GM18517 (cell line): Measurements from ENCODE around the gene CLDN5.

Experiments
- ATAC-seq: cut with Tn5 transposase; IDR thresholded peaks from one replicate; pipeline ENCODE4 v1.9.1; 2021; ENCODE audit warnings: mild to moderate bottlenecking, moderate library complexity; ENCODE audit not compliant: unreplicated experiment

The CLDN5 gene

DNA sequence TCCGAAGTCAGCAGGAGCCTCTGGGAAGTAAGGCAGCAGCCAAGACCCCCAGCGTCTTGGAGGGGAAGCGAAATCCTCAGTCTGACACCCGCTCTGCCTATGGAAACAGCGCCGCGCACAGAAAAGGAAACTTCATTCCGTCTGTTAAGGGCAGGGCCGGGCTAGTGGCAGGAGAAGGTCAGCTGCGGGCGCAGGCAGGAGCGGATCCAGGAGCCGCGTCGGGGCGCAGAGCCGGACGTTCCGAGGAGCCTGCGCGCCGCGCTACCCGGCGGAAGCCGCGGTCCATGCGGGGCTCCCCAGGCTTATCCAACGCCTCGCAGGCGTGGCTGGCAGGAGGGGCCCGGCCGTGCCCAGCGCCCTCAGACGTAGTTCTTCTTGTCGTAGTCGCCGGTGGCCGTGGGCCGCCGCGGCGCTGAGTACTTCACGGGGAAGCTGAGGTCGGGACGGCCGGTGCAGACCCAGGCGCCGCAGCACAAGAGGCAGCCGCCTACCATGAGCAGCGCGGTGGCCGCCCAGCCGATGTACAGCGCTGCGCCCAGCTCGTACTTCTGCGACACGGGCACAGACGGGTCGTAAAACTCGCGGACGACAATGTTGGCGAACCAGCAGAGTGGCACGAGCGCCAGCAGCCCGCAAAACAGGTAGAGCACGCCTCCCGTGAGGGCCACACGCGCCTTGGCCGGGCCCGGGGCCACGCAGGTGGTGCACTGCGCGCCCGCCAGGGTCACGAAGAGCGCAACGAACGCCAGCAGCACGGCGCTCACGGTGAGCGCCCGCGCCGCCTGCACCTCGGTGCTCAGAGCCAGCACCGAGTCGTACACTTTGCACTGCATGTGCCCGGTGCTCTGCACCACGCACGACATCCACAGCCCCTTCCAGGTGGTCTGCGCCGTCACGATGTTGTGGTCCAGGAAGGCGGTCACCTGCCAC is 705 bp downstream of the CLDN5 start:
- no peak for ATAC-seq

DNA sequence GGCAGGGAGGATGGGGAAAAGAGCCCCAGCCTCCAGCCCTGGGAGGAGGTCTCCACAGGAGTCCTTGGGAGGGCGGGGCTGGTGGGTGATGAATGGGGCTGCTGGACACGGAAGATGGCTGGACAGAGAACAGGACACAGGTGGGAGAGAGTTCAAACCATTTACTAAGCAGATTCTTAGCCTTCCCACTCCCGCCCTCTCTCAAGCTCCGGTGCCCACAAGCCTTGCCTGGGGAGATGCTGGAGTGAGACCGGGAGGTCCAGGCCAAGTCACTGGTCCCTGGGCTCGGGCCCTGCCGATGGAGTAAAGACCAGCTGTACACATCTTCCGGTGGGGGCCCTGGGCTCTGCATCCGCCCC is 1.4 kb downstream of the CLDN5 start:
- ATAC-seq, result no peak

DNA sequence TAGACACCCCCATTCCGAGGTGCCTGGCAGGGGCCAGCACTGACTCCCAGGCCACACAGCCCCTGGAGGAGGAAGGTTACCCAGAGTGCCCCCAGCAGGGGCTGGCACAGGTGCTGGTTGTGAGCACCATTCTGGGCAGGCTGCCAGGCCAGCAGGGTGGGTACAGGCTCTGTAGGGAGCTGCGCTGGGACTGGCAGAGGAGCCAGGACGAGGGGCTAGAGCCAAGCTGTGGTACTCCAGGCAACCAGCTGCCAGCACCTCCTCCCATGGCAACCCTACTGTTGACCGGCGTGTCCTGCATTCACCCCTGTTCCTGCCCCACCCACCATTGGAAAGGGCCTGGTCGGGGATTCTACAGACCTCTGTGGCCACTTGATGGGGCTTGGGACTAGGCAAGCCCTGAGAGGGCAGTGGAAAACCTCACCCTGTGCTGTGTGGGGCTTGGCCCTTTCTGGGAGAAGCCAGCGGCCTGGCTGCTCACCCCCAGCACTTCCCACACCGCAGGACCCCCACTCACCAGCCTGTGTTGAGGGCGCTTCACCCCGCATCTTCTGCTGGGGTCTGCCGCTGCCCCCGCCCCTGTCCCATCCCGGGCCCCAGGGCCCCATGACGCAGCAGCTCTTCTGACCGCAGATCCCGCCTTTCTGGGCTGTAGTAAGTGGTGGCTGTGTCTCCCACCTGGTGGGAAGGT is 1.9 kb downstream of the CLDN5 start:
- ATAC-seq, result no peak

DNA sequence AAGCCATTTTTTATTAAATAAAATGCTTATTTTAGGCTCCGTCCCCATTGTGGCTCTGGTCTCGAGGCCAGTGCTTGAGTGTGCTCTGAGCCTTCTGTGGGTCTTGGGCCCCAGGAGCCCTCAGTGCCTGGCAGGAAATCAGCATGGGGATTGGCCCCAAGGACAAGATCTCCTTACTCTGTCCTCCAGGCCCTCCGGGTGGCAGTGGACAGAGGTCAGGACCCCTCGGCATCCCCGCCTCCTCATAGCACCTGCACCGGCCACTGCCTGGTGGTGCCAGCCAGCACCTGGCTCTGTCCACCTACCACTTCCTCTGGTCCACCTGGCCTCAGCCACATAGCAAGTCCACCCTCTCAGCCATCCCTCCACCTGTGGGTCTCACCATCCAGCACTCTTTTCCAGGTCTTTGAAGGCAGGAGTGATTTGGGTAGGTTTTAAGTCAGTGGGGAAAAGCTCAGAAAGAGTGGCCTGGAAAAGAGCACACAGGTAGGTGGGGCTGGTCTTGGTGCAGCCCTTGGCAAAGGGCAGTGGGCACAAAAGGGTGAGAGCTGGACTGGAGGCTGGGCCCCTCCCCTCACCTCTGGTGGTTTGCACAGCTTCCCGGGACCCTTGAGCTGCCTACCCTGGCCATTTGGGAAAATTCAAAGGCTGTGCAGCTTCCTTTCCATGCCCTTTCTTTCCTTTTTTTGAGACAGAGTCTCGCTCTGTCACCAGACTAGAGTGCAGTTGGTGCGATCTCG is 3.5 kb downstream of the CLDN5 start:
- no peak for ATAC-seq

DNA sequence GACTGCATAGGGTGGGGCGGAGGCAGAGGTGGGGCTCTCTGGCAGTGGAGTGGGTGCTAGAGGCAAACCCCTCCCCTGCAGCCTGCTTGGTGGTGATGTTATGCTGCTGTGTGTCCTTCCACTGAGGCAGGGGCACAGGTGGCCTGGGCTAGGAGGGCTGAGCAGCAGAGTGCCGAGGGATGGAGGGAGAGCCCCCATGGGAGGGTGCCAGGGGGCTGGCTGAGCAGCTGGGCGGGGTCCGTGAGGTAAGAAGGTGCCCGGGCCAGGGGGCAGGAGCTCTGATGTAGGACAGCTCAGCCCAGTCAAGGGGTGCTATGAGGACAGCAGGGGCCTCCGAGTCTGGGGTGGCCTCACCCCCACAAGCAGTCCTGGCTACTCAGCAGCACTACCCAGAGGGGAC is 4.2 kb downstream of the CLDN5 start:
- no peak for ATAC-seq

DNA sequence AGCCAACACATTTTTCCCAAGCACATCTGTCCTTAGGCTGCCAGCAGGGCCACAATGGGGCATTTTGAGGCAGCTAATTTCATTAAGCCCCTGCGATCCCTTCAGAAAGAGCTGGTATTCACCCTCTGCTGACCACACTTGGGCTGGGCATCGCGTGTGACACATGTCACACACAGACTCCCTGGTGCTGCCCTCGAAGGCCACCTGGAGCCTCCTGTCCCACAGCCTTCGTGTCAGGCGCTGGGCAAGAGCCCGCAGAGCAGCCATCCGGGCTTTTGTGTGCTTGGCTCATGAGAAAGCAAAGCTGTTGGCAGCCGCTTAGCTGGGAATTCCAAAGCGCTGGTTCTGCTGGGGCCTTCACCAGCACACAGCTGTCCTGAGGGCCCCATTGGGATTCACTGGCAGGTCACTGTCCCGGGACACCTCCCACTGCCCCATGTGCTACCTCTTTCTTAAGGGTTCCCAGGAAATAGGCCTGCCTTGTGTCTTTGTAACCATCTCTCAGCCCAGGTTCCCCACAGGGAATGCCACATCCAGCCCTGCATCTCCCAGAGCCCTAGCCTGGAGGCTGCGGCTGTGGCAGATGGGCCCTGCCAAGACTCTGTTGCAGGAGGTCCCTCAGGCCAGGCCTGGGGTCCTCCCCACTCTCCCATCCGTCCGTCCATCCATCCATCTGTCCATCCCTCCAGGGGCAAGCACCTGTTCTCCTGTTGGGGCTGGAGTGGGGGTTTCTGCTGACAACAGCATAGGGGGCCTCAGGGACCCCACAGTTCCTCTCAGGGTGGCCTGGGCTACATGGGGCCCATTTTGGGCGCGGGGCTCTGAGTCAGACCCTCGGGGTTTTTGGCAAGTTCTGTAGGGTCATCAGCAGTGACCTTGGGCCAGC is 4.9 kb downstream of the CLDN5 start:
- ATAC-seq, result no peak

DNA sequence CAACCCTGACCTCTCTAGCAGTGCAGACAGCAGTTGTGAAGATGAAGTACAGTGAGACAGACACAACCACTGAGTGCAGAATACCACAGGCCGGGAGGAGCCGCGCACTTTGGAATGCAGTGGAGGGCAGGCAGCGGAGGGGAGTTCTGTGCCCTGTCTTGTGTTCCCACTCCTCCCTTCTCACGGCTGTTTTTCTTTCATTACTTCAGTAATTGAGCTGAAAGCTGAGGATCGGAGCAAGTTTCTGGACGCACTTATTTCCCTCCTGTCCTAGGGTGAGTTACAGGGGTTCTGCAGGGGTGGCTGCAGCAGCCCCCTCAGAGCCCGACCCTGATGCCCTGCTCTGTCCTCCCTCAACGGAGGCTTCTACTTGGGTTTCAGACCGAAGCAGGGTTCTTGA is 5.6 kb downstream of the CLDN5 start:
- ATAC-seq, result no peak

DNA sequence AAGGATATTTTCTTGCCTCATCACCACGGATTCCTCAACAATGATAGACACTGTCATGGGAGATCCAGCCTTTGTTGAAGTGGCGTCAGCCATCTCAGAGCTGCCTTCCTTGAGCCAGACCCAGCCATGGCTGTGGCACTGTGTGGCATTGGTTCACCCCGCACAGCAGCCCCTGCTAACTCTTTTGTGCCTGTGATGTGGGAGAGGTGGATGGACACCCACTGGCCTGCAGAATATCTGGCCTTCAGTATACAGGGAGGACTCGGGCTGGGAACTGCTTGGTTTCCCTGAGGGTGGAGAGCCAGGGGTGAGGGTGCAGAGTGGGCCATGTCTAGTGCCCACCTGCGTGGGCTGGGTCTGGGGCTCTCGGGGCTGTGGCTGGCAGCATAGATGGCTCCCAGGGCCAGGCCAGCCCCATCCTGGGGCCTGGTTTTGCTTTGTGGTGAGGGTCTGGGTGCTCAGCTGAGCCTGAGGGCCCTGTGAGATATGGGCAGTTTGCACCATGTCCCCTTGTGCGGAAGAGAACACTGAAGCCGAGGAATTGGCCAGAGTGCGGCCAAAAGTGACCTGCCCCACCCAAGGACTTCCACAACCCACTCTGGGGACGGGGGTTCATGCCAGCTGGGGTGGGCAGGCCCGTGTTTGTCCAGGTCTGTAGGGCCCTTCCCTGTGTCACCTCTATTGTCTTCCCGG is 6.1 kb downstream of the CLDN5 start:
- no peak for ATAC-seq

DNA sequence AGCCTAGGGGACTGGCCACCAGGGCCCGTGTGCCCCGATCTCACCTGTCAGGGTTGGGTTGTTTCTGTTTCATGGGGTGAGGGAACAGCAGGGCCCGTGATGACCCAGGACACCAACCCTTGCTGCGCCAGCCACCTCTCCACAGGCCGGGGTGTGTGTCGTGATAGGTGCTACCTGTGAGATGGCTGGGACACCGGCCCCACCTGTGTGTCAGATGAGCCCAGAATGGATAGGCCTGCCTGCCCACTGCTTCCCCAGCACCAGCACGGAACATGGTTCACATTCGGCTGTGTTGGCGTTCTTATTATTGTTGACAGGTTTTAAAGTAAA is 7.1 kb downstream of the CLDN5 start:
- no peak for ATAC-seq

DNA sequence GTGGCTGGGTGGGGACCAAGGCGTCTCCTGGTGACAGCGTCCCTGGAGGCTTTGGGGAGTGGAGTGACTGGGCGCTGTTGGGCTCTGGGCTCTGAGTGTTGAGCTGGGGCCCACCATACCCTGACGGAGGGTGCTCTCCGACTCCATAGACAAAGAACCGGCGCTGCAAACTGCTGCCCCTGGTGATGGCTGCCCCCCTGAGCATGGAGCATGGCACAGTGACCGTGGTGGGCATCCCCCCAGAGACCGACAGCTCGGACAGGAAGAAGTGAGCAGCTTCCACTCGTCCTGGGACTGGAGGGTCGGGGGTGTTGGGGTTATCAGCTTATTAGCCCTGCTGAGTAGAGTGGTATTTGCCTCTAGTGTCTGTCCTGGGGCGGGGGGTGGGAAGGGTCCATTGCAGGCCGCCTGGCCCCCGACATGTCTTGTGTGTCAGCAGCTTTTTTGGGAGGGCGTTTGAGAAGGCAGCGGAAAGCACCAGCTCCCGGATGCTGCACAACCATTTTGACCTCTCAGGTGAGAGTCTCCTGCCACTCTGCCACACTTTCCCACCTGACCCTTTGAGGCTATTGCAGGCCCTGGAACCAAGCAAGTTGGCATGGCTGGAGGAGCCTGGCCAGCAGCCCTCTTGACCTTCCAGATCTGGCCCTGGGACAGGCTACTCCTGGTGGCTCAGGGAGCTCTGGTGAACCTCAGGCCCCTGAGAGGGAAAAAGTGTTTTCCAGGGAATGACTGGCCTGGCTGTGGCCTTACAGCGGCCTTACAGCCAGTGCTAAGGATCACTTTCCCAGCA is 7.6 kb downstream of the CLDN5 start:
- ATAC-seq, result no peak

DNA sequence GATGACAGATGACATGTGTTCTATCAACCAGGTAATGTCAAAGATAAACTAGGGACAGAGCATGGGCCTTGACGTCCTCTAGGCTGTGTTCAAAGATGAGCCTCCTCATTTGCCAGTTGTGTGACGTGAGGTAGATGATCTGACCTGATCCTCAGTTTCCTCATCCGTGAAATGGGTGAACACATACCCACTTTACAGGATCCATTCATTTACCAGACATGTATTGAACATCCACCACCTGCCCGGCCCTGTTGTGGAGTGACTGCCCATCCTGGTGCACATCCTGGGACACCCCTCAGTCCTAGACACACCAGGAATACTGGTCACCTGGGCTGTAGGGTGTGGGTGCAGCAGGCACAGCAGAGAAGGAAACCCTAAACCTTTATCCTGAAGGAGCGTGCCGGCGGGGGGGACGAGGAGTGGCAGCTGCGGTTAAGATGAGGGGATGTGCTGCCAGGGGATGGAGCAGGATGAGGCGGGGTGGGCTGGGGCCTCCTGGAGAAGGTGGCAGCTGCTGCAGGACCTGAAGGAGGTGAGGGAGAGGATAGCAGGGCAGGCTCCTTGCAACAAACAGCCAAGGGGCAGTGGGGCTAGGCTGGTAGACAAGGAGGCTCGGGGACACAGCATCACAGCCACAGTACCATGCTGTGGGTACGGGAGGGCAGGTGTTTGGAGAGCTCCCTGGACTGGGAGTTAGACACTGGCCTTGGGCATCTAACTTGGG is 8.4 kb downstream of the CLDN5 start:
- no peak for ATAC-seq

DNA sequence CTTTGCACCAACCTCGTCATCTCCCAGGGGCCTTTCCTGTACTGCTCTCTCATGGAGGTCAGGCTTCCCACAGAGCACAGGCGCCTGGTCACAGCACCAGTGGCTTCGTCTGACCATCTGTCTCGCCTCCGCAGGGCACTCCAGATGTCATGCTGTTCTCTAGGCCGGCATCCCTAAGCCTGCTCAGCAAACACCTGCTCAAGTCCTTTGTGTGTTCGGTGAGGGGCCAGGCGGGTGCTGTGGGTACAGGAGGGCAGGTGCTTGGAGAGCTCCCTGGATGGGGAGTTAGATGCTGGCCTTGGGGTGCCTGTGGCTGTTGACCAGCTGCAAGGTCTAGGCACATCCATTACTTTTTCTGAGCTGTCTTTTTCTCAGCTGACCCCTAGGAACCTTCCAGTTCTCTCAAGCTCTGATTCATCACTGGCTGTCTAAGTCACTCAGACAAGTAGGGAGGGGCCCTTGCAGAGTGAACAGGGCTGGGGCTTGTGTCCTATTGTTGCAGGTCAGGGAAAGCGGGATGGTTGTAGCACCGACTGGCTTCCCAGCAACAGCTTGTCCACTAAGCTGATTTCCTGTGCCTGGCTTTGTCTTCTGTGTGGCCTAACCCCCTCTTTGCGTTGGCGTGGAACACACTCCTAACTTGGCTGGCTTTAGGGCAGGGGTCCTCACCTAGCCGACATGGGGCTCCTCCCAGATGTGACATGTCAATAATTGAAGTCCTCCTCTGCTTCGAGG is 9.2 kb downstream of the CLDN5 start:
- no peak for ATAC-seq

DNA sequence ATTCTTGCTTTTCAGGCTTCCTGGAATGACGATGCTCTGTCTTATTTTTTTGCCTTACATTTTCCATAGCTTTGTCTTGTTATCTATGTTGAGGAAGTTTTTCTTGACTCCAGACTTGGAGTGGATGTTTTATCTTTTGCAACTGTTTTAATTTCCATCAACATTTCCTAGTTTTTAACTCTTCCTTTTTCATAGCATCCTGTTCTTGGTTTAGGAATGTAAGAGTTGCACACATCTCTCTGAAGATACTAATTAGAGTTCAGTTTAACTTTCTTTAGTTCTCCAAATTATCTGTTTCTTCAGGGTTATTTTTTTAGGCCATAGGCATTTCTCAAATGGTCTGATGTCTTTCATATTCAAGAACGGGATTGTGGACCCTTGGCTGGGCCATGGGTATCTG is 10.4 kb downstream of the CLDN5 start:
- no peak for ATAC-seq

DNA sequence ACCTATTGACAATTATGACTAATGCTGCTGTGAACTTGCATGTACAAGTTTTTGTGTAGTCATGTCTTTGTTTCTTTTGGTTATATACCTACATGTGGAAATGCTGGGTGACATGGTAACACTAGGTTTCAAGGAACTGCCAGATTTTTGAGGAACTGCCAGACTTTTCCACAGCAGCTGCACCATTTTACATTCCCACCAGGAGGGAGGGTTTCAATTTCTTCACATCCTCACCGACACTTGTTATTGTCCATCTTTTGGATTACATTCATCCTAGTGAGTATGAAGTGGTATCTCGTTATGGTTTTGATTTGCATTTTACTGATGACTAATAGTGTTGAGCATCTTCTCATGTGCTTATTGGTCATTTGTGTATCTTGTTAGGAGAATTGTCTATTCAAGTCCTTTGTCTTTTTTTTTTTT is 13.3 kb downstream of the CLDN5 start:
- no peak for ATAC-seq

DNA sequence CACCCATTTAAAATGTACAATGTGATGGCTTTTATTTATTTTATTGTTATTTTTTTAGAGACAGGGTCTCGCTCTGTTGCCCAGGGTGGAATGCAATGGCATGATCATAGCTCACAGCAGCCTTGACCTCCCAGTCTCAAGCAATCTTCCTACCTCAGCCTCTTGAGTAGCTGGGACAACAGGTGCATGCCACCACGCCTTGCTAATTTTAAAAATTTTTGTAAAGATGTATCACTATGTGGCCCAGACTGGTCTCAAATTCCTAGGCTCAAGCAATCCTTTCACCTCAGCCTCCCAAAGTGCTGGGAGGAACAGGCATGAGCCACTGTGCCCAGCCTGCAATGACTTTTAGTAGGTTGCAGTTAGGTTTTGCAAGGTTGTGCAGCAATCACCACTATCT is 14.3 kb downstream of the CLDN5 start:
- ATAC-seq, result no peak

DNA sequence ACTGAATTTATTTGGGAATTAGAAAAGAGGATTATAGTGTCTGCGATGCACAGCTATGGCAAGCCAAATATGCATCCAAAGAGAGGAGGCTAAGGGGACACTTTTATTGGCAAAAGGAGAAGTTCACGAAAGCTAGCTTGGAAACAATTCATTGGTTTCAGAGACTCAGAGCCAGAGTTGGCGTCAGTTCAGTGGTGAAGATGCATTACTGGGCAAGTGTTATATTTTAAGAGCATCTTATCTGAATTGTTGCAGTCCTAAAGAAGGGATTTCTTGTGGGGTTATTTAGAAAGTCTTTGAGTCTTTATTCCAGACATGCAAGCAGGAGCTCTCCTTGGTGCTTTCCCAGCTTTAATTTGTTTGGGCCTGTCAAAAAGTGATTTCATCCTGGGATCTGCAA is 15.0 kb downstream of the CLDN5 start:
- ATAC-seq, result no peak

DNA sequence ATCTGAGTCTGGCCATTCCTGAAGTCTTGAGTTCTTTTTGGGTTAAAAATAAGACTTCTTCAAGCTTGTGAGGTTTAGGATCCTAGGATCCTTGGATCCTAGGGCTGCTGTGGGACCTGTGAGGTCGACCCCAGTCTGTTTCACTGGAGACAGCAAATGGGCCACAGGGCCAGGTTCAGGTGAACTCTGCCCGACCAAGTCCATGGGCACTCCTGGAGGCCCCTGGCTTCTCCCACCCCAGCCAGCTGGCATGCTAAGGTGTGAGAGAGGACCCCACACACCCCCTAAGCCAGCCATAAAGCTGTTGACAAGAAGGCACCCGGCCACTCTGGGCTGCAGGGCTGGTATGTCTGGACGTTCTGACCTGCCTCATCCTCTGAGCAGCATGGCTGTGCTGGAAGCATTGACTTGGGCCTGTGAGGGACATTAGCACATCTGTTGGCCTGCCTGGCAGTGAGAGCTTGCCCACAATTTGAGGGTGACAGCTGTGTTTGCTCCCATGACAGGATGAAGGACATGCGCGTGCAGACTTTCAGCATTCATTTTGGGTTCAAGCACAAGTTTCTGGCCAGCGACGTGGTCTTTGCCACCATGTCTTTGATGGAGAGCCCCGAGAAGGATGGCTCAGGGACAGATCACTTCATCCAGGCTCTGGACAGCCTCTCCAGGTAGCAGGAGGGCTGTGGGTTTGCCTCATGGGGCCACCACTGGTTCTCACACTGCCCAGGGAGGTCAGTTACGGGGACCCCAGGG is 16.0 kb downstream of the CLDN5 start:
- no peak for ATAC-seq

DNA sequence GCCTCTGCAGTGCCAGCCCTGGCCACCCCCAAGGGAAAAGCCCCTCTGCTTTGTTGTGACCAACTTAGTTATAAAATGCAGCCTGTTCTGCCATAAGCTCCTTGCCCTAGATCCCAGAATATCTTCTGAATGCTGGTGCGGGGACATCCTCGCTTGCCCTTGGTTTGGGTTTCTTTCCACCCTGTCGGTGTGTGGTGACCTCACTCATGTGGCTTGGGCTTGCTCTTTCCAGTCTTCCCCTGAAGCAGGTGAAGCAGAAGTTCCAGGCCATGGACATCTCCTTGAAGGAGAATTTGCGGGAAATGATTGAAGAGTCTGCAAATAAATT is 16.7 kb downstream of the CLDN5 start:
- ATAC-seq, result no peak
